ENCODE results near the gene PPM1L. TPM values are rescaled to one million over a fixed set of nuclear protein-coding genes. Genes with fewer than 3 reads are reported as not detected.
A peak's percentile ranks its signal among the peaks of the same experiment; 100 is the strongest.
"Not testable (repeated sequence)": the region's sequence is repeated elsewhere in the genome, so short reads cannot be mapped to it uniquely, and the experiment has no call there.

Gene PPM1L
- 2.1 and 2.5 TPM in 2 replicates for total RNA-seq
- 0.33 and 0.42 TPM in 2 replicates for polyA plus RNA-seq
- 0.34 and 0.41 TPM in 2 replicates for polyA plus RNA-seq (2012)
- 0.19 and 1.0 TPM in 2 replicates for polyA minus RNA-seq (ENCODE audit: low replicate concordance)

DNA sequence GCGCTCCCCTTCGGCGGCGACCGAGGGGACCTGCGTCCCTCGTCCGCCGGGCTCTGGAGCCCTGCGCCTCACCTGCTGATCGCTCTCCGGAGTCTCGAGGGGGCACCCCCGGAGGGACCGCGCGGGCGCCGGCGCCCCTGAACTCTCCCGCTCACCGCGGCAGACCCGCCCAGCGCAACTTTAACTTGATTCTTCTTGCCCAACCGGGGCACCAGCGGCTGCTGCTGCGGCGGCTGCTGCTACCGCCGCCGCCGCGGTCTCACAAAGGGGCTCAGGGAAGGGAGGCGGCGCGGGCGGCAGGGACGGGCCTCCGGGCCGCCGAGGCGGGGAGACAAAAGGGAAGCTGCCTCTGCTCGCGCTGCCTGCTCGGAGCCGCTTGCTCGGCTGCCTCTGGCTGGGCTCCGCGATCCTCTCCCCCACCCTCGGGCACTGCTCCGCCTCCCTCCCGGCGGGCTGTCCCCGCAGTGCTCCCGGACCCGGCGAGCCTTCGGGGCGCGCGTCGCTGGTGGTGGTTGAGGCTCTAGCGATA is at the start of gene PPM1L:
Gene PPM1L, plus strand, starts transcription at position 456 of the 529 bp plus-strand sequence.
- Histone ChIP-seq H3K4me2 (ENCODE audit: extremely low read depth, insufficient read depth, low read length) (peak within 1 kb of the TSS; percentile 88), H3K27me3 (ENCODE audit: control insufficient read depth, insufficient read depth, low read length) (peaks cover 15% of the 10 kb centered on the region), H3K4me1 (ENCODE audit: control insufficient read depth, extremely low read depth, insufficient read depth, low read length) (peaks cover 5% of the 10 kb centered on the region), H2AFZ (ENCODE audit: low read length) (peak within 1 kb of the TSS; percentile 97), H3K79me2 (ENCODE audit: control insufficient read depth, insufficient read depth, low read length) (no peaks in the 10 kb centered on the region), H3K9me3 (ENCODE audit: control insufficient read depth, insufficient read depth, low read depth, low read length) (no peaks in the 10 kb centered on the region), H4K20me1 (ENCODE audit: control insufficient read depth, extremely low read depth, insufficient read depth, low read length) (no peaks in the 10 kb centered on the region), H3K4me3 (replicated peaks in 1 of 4; ENCODE audit: control extremely low read depth in 1 of 4, insufficient read depth in 1 of 4, low read depth in 3 of 4, low read length in 4 of 4) (peak within 1 kb of the TSS; percentile 69 to 86 (median 82)), H3K27ac (ENCODE audit: insufficient read depth, low read length) (peak within 1 kb of the TSS; percentile 74), H3K36me3 (ENCODE audit: control insufficient read depth, insufficient read depth, low read length) (no peaks in the 10 kb centered on the region), H3K9ac (ENCODE audit: insufficient read depth, low read length) (peak within 1 kb of the TSS; percentile 78)
- no peak for TF ChIP-seq EZH2 (IDR thresholded peaks at IDR 0.05; ENCODE audit: low read length, missing control alignments)
- TF ChIP-seq, protein P1, sequence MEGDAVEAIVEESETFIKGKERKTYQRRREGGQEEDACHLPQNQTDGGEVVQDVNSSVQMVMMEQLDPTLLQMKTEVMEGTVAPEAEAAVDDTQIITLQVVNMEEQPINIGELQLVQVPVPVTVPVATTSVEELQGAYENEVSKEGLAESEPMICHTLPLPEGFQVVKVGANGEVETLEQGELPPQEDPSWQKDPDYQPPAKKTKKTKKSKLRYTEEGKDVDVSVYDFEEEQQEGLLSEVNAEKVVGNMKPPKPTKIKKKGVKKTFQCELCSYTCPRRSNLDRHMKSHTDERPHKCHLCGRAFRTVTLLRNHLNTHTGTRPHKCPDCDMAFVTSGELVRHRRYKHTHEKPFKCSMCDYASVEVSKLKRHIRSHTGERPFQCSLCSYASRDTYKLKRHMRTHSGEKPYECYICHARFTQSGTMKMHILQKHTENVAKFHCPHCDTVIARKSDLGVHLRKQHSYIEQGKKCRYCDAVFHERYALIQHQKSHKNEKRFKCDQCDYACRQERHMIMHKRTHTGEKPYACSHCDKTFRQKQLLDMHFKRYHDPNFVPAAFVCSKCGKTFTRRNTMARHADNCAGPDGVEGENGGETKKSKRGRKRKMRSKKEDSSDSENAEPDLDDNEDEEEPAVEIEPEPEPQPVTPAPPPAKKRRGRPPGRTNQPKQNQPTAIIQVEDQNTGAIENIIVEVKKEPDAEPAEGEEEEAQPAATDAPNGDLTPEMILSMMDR (conservative IDR thresholded peaks at IDR 0.05 in 1 of 2, IDR thresholded peaks at IDR 0.05 in 1 of 2; ENCODE audit: low read depth in 1 of 2, low read length in 2 of 2) = no peak
- DNase-seq (ENCODE audit: low read depth in 2 of 2) = peak; percentile 31 to 56

DNA sequence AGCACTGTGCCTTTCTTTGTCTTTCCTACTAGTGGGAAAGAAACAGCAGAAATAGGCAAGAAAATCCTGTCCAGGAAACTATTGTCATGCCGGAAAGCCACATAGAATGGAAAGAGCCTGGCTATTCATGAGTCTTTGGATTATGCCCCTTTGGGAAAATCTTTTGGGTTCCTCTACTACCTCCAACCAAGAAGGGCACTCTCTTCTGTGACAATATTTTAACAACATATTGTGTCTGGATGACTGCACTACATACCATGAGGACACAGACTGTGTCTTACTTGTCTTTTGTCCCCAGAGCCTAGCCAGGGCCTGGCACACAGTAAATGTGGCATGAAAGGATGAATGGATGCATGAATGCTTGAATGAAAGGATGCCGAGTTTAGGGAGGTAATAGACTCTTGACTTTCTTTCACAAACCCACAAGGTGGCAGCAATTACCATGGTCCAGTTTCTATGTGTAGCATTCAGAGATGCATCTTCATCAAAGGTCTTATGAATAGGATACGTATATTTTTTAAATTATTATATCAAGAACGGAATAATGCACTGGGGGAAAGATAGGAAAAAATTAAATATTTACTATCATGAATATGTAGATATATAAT is 48.7 kb upstream of the PPM1L start:
- peak; percentile 45 to 71 for DNase-seq (ENCODE audit: low read depth in 2 of 2)
- Histone ChIP-seq H3K79me2 (ENCODE audit: control insufficient read depth, insufficient read depth, low read length) (no peaks in the 10 kb centered on the region), H3K27me3 (ENCODE audit: control insufficient read depth, insufficient read depth, low read length) (no peaks in the 10 kb centered on the region), H4K20me1 (ENCODE audit: control insufficient read depth, extremely low read depth, insufficient read depth, low read length) (no peaks in the 10 kb centered on the region), H3K9ac (ENCODE audit: insufficient read depth, low read length) (no peak overlapping the region), H3K4me2 (ENCODE audit: extremely low read depth, insufficient read depth, low read length) (no peak overlapping the region), H3K27ac (ENCODE audit: insufficient read depth, low read length) (no peak overlapping the region), H3K4me1 (ENCODE audit: control insufficient read depth, extremely low read depth, insufficient read depth, low read length) (no peaks in the 10 kb centered on the region), H2AFZ (ENCODE audit: low read length) (no peak overlapping the region), H3K36me3 (ENCODE audit: control insufficient read depth, insufficient read depth, low read length) (no peaks in the 10 kb centered on the region), H3K4me3 (replicated peaks in 1 of 4; ENCODE audit: control extremely low read depth in 1 of 4, insufficient read depth in 1 of 4, low read depth in 3 of 4, low read length in 4 of 4) (no peak overlapping the region), H3K9me3 (ENCODE audit: control insufficient read depth, insufficient read depth, low read depth, low read length) (no peaks in the 10 kb centered on the region)
- TF ChIP-seq EZH2 (IDR thresholded peaks at IDR 0.05; ENCODE audit: low read length, missing control alignments) = no peak
- TF ChIP-seq, protein P1 (conservative IDR thresholded peaks at IDR 0.05 in 1 of 2, IDR thresholded peaks at IDR 0.05 in 1 of 2; ENCODE audit: low read depth in 1 of 2, low read length in 2 of 2) = peak; percentile 53 to 56

DNA sequence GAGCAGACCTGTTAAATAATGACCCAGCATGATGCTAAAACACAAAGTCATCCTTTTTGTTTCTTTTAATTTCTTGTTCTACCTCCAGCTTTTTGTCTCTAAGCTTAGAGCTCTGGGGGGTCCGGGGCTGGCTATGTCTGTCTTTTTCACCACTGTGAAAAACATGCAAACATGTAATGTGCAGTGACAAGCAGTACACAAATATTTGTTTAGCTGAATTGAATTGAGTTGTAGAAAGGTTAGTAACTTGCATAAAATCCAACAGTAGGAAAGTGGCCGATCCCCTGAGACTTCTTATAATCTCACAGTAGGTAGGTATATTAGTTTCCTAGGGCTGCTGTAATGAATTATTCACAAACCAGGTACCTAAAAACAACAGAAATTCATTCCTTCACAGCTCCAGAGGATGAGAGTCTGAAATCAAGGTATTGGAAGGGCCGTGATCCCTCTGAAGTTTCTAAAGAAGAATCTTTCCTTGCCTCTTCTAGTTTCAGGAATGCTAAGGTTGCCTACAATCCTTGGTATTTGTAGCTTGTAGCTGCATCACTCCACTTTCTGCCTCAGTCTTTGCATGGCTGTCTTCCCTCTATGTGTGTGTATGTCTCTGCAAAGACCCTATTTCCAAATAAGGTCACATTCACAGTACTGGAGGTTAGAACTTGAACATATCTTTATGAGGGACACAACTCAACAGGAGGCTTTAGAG is 46.4 kb upstream of the PPM1L start:
- Histone ChIP-seq H3K4me2 (ENCODE audit: extremely low read depth, insufficient read depth, low read length) (no peak overlapping the region), H3K27ac (ENCODE audit: insufficient read depth, low read length) (no peak overlapping the region), H3K9ac (ENCODE audit: insufficient read depth, low read length) (no peak overlapping the region), H3K27me3 (ENCODE audit: control insufficient read depth, insufficient read depth, low read length) (no peaks in the 10 kb centered on the region), H3K9me3 (ENCODE audit: control insufficient read depth, insufficient read depth, low read depth, low read length) (no peaks in the 10 kb centered on the region), H4K20me1 (ENCODE audit: control insufficient read depth, extremely low read depth, insufficient read depth, low read length) (no peaks in the 10 kb centered on the region), H3K36me3 (ENCODE audit: control insufficient read depth, insufficient read depth, low read length) (no peaks in the 10 kb centered on the region), H2AFZ (ENCODE audit: low read length) (no peak overlapping the region), H3K79me2 (ENCODE audit: control insufficient read depth, insufficient read depth, low read length) (no peaks in the 10 kb centered on the region), H3K4me3 (replicated peaks in 1 of 4; ENCODE audit: control extremely low read depth in 1 of 4, insufficient read depth in 1 of 4, low read depth in 3 of 4, low read length in 4 of 4) (no peak overlapping the region), H3K4me1 (ENCODE audit: control insufficient read depth, extremely low read depth, insufficient read depth, low read length) (no peaks in the 10 kb centered on the region)
- no peak for TF ChIP-seq EZH2 (IDR thresholded peaks at IDR 0.05; ENCODE audit: low read length, missing control alignments)
- TF ChIP-seq, protein P1 (conservative IDR thresholded peaks at IDR 0.05 in 1 of 2, IDR thresholded peaks at IDR 0.05 in 1 of 2; ENCODE audit: low read depth in 1 of 2, low read length in 2 of 2) = no peak
- DNase-seq (ENCODE audit: low read depth in 2 of 2) = no peak

DNA sequence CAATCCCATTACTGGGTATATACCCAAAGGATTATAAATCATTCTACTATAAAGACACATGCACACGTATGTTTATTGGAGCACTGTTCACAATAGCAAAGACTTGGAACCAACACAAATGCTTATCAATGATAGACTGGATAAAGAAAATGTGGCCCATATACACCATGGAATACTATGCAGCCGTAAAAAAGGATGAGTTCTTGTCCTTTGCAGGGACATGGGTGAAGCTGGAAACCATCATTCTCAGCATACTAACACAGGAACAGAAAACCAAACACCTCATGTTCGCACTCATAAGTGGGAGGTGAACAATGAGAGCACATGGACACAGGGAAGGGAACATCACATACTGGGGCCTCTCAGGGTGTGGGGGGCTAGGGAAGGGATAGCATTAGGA is 42.9 kb upstream of the PPM1L start:
- not testable (repeated sequence) for DNase-seq (ENCODE audit: low read depth in 2 of 2); H3K9me3 ChIP-seq (ENCODE audit: control insufficient read depth, insufficient read depth, low read depth, low read length); H3K4me3 ChIP-seq (replicated peaks in 1 of 4; ENCODE audit: control extremely low read depth in 1 of 4, insufficient read depth in 1 of 4, low read depth in 3 of 4, low read length in 4 of 4); H3K36me3 ChIP-seq (ENCODE audit: control insufficient read depth, insufficient read depth, low read length); H3K9ac ChIP-seq (ENCODE audit: insufficient read depth, low read length); H3K79me2 ChIP-seq (ENCODE audit: control insufficient read depth, insufficient read depth, low read length); H3K4me2 ChIP-seq (ENCODE audit: extremely low read depth, insufficient read depth, low read length); H4K20me1 ChIP-seq (ENCODE audit: control insufficient read depth, extremely low read depth, insufficient read depth, low read length); H2AFZ ChIP-seq (ENCODE audit: low read length); H3K27ac ChIP-seq (ENCODE audit: insufficient read depth, low read length); H3K27me3 ChIP-seq (ENCODE audit: control insufficient read depth, insufficient read depth, low read length); H3K4me1 ChIP-seq (ENCODE audit: control insufficient read depth, extremely low read depth, insufficient read depth, low read length)
